Measurements from ENCODE around the gene P2RY11. TPM values are rescaled to one million over a fixed set of nuclear protein-coding genes. Genes with fewer than 3 reads are reported as not detected.

The P2RY11 gene
- total RNA-seq, 4 donors from 2014 or later = 0.80 to 13.8 (median 6.9) TPM

- TF ChIP-seq CTCF (IDR thresholded peaks at IDR 0.05) (no peak), EP300 (IDR thresholded peaks at IDR 0.05; ENCODE audit: low read depth) (no peak), POLR2A (IDR thresholded peaks at IDR 0.05) (no peak), POLR2AphosphoS5 (IDR thresholded peaks at IDR 0.05) (no peak)
- no peak for DNase-seq
- Histone ChIP-seq H3K4me3 (peak overlapping the region in 1 of 4 donors; percentile 27), H3K27ac (peak overlapping the region; percentile 67 to 86 (median 79)), H3K4me1 (peaks cover 0 to 15% (median 10%) of the 10 kb centered on the region in 4 donors), H3K9me3 (no peaks in the 10 kb centered on the region), H3K27me3 (no peaks in the 10 kb centered on the region), H3K36me3 (no peaks in the 10 kb centered on the region)
- WGBS, 2 donors (ENCODE audit: low coverage in 1 of 2) = 36 to 46% methylated on average over 5 to 7 of the region's 7 CpGs
- in situ Hi-C loops (cut with MboI; ENCODE audit: low pct_ligation_motif_present in 1 of 4, low pct_unique_long_range_greater_than_20kb in 1 of 4, low sequenced_read_pairs in 3 of 4) (no loop called here), intact Hi-C loops (cut with DNase I; ENCODE audit: low total_unique reads) (no loop called here)
Observed at GRCh38 chr19:10095622-10095947, 15.9 kb upstream of the P2RY11 start.

GRCh38 chr19:10095948-10096614 is 15.4 kb upstream of the P2RY11 start:
- H3K36me3 ChIP-seq = no peaks in the 10 kb centered on the region
- in situ Hi-C loops (cut with MboI; ENCODE audit: low pct_ligation_motif_present in 1 of 4, low pct_unique_long_range_greater_than_20kb in 1 of 4, low sequenced_read_pairs in 3 of 4) (no loop called here), intact Hi-C loops (cut with DNase I; ENCODE audit: low total_unique reads) (no loop called here)
- H3K27ac ChIP-seq = peak overlapping the region; percentile 74 to 87 (median 84)
- DNase-seq = peak; percentile 93
- TF ChIP-seq POLR2AphosphoS5 (IDR thresholded peaks at IDR 0.05) (peak; percentile 28 to 35 (median 34)), CTCF (IDR thresholded peaks at IDR 0.05) (no peak)
- H3K9me3 ChIP-seq = no peaks in the 10 kb centered on the region
- WGBS, 2 donors (ENCODE audit: low coverage in 1 of 2) = 4% methylated on average over 57 of the region's 97 CpGs; no CpG with 5 or more reads in 1 of the 2 donors
- peaks cover 0 to 15% (median 10%) of the 10 kb centered on the region in 4 donors for H3K4me1 ChIP-seq
- no peaks in the 10 kb centered on the region for H3K27me3 ChIP-seq
- H3K4me3 ChIP-seq = peak overlapping the region; percentile 23 to 49 (median 36)

- H3K27me3 ChIP-seq = no peaks in the 10 kb centered on the region
- no peaks in the 10 kb centered on the region for H3K9me3 ChIP-seq
- H3K4me3 ChIP-seq = peak overlapping the region; percentile 23 to 49 (median 36)
- H3K27ac ChIP-seq = peak overlapping the region; percentile 61 to 87 (median 84)
- peak; percentile 39 for DNase-seq
- in situ Hi-C loops (cut with MboI; ENCODE audit: low pct_ligation_motif_present in 1 of 4, low pct_unique_long_range_greater_than_20kb in 1 of 4, low sequenced_read_pairs in 3 of 4) = no loop called here
- WGBS, 2 donors (ENCODE audit: low coverage in 1 of 2) = 37 to 38% methylated on average over 13 to 26 of the region's 26 CpGs
- no peaks in the 10 kb centered on the region for H3K36me3 ChIP-seq
- peaks cover 0 to 15% (median 10%) of the 10 kb centered on the region in 4 donors for H3K4me1 ChIP-seq
- intact Hi-C loops (cut with DNase I; ENCODE audit: low total_unique reads) = no loop called here
- no peak for TF ChIP-seq CTCF (IDR thresholded peaks at IDR 0.05)
- TF ChIP-seq POLR2AphosphoS5 (IDR thresholded peaks at IDR 0.05) = no peak
- TF ChIP-seq POLR2A (IDR thresholded peaks at IDR 0.05) = no peak
- no peak for TF ChIP-seq EP300 (IDR thresholded peaks at IDR 0.05; ENCODE audit: low read depth)
Observed at GRCh38 chr19:10096615-10096963, 14.9 kb upstream of the P2RY11 start.

GRCh38 chr19:10100163-10100785 is 11.2 kb upstream of the P2RY11 start:
- TF ChIP-seq CTCF (IDR thresholded peaks at IDR 0.05) (no peak), POLR2A (IDR thresholded peaks at IDR 0.05) (no peak), POLR2AphosphoS5 (IDR thresholded peaks at IDR 0.05) (no peak), EP300 (IDR thresholded peaks at IDR 0.05; ENCODE audit: low read depth) (no peak)
- no peaks in the 10 kb centered on the region for H3K27me3 ChIP-seq
- DNase-seq = no peak
- H3K4me1 ChIP-seq = peaks cover 0 to 15% (median 10%) of the 10 kb centered on the region in 4 donors
- WGBS, 2 donors (ENCODE audit: low coverage in 1 of 2) = 89 to 90% methylated on average over 2 to 5 of the region's 5 CpGs
- in situ Hi-C loops (cut with MboI; ENCODE audit: low pct_ligation_motif_present in 1 of 4, low pct_unique_long_range_greater_than_20kb in 1 of 4, low sequenced_read_pairs in 3 of 4) (loop anchor here in 2 of 4 donors (10.0 to 25.0 kb wide), 2 partner anchors 135 to 137 kb away; partner anchors contain the start of gene S1PR2 (in 2 of the 2)), intact Hi-C loops (cut with DNase I; ENCODE audit: low total_unique reads) (no loop called here)
- H3K4me3 ChIP-seq = no peak overlapping the region
- no peaks in the 10 kb centered on the region for H3K9me3 ChIP-seq
- no peaks in the 10 kb centered on the region for H3K36me3 ChIP-seq
- H3K27ac ChIP-seq = no peak overlapping the region
